ENCODE data around the gene KRT32.

GRCh38 chr17:41428591-41429291 lies 38.4 kb downstream of the KRT32 start:
- TF ChIP-seq, protein P1, sequence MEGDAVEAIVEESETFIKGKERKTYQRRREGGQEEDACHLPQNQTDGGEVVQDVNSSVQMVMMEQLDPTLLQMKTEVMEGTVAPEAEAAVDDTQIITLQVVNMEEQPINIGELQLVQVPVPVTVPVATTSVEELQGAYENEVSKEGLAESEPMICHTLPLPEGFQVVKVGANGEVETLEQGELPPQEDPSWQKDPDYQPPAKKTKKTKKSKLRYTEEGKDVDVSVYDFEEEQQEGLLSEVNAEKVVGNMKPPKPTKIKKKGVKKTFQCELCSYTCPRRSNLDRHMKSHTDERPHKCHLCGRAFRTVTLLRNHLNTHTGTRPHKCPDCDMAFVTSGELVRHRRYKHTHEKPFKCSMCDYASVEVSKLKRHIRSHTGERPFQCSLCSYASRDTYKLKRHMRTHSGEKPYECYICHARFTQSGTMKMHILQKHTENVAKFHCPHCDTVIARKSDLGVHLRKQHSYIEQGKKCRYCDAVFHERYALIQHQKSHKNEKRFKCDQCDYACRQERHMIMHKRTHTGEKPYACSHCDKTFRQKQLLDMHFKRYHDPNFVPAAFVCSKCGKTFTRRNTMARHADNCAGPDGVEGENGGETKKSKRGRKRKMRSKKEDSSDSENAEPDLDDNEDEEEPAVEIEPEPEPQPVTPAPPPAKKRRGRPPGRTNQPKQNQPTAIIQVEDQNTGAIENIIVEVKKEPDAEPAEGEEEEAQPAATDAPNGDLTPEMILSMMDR (IDR thresholded peaks at IDR 0.05), result no peak
- no peak for TF ChIP-seq POLR2A (IDR thresholded peaks at IDR 0.05)
